ENCODE results near the gene ERP44.
"Not testable (repeated sequence)": the region's sequence is repeated elsewhere in the genome, so short reads cannot be mapped to it uniquely, and the experiment has no call there.

The ERP44 gene

DNA sequence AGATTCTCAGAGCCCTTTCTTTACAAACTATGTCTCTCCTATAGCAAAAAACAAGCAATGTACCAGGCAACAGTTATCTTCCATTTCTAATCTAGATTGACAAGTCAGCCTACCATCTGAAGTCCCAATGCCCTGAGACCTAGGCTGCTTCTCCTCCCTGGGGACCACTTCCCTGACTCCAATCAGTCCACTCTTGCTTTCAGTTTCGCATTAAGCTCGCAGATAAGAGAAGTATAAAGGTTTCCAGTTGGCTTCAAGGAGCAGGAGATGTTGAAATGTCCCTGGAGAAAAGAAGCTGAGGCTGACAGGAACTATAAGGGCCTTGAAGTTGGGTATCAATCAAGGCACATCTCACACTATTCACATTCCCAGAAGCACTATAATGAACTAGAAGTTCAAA is 32.3 kb downstream of the ERP44 start:
- peak; percentile 61 to 69 for DNase-seq
- TF ChIP-seq GATA1 (IDR thresholded peaks at IDR 0.05; ENCODE audit: low read depth, low read length) (no peak), POLR2A (IDR thresholded peaks at IDR 0.05; ENCODE audit: low read length) (no peak)

DNA sequence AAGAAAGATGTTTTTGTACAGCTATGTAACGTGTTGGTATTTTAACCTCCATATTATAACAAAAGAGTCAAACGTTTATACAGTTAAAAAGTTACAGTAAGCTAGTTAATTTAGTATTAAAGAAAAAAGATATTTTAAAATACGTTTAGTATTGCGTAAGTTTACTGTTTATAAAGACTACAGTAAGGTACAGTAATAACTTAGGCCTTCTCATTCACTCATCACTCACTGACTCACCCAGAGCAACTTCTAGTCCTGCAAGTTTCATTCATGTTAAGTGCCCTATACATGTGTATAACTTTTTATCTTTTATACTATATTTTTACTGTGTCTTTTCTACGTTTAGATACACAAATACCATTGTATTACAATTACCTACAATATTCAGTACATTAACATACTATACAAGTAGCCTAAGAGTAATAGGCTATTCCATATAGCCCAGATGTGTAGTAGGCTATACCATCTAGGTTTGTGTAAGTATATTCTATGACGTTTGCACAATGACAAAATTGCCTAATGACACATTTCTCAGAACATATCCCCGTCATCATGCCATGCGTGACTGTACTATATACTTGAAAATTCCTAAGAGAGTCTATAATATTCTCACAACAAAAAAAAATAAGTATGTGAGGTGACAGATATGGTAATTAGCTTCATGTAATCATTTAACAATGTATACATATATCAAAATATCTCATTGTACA is 33.8 kb downstream of the ERP44 start:
- peak in 1 of 2 experiments; percentile 38 for DNase-seq
- TF ChIP-seq POLR2A (IDR thresholded peaks at IDR 0.05; ENCODE audit: low read length) (no peak), GATA1 (IDR thresholded peaks at IDR 0.05; ENCODE audit: low read depth, low read length) (no peak)

DNA sequence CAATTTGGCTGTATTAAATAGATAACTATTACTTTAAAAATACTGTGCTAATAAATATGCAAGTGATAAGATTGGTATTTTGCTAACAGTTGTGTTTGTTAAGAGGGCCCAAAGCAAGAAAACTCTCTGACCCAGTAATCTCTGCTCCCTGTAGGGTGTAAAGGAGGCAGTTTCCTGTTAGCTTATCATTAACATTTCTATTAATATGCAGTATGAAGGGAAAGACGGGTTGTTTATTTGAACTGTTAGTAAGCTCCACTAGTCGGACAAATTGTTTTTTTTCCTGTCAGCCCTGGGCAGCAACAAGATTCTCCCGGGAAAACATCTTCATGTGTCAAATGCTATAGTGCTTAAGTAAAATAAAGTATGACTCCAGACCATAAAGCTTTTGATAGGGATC is 35.6 kb downstream of the ERP44 start:
- DNase-seq = peak; percentile 11 to 22

DNA sequence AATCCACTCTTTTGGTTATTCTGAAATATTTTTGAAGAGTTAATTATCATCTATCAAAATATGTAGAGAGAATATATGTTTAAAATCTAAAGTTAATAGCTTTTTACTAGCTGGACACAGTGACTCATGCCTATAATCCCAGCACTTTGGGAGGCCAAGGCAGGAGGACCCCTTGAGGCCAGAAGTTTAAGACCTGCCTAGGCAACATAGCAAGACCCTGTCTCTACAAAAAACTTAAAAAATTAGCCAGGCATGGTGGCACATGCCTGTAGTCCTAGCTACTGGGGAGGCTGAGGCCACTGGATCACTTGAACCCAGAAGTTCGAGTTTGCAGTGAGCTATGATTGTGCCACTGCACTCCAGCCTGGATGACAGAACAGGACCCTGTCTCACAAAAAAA is 36.1 kb downstream of the ERP44 start:
- DNase-seq = not testable (repeated sequence)

More for the DNA sequence above, 35.6 kb downstream of the ERP44 start:
- TF ChIP-seq POLR2A (IDR thresholded peaks at IDR 0.05; ENCODE audit: low read length) = no peak
- TF ChIP-seq GATA1 (IDR thresholded peaks at IDR 0.05; ENCODE audit: low read depth, low read length) = no peak

DNA sequence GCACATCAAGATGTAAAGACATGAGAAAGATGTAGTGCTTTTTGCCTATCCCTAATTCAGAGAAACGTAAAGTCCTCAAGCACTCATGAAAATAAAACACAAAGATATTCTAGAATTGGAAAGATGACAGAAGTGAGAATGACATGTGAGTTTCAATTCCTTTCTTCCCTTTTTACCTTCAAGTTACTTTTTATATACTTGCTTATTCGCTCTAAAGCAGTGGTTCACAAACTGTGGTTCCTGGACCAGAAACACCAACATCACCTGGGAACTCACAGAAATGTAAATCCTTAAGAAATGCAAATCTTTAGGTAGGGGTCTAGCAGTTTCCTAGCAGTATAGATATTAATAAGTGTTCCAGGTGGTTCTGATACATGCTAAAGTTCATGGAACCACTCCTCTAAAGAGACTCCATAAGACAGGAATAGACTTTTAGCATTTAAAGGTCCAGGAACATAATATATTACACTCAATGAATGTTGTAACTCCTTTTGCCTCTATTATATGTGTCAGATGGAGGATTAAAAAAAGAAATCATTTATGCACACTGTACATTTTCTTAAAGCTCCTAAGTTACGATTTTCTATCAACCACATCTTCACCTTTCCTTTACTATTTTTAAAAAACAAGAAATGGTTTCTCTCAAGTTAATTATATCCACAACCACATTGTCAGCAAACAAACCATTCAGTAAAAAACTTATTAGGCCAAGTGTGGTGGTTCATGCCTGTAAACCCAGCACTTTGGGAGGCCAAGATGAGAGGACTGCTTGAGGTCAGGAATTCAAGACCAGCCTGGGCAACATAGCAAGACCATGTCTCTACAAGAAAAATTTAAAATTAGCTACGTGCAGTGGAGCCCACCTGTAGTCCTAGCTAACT is 39.9 kb downstream of the ERP44 start:
- no peak for TF ChIP-seq GATA1 (IDR thresholded peaks at IDR 0.05; ENCODE audit: low read depth, low read length)
- TF ChIP-seq POLR2A (IDR thresholded peaks at IDR 0.05; ENCODE audit: low read length) = no peak
- no peak for DNase-seq

DNA sequence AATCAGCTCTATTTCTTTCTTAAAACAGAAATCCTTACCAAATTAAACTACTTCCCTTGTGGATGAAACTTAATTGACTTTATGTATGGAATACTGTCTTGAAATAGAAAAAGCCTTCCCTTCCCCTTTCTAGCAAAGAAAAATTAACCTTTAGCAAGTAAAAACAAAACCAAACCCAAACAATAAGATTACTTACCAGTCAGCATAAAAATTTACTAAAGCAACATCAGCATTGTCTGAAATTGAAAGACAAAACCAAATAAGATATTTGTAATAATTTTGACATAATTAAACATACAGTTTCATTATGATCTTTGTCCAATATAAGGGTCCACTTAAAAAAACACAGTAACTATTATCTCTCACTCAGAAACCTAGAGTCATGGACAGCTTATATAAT is 41.2 kb downstream of the ERP44 start:
- no peak for DNase-seq
- TF ChIP-seq POLR2A (IDR thresholded peaks at IDR 0.05; ENCODE audit: low read length) (no peak), GATA1 (IDR thresholded peaks at IDR 0.05; ENCODE audit: low read depth, low read length) (no peak)

DNA sequence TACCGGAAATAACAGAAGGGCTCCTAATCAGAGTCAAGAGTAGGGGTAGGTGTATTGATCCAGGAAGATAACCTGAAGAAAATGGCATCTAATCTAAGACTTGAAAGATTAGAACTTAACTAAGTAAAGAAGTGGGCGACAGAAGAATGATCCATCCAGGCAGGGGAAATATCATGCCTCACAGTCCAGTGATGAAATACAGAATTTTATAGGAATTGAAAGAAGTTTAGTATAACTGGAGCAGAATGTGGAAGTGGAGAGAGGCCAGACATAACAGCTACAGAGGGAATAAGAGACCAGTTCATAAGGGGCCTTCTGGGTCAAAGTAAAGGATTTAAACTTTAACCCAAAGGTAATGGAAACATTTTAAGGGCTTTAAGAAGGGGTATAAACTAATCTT is 42.2 kb downstream of the ERP44 start:
- DNase-seq = no peak
- TF ChIP-seq GATA1 (IDR thresholded peaks at IDR 0.05; ENCODE audit: low read depth, low read length) = no peak
- TF ChIP-seq POLR2A (IDR thresholded peaks at IDR 0.05; ENCODE audit: low read length) = no peak

DNA sequence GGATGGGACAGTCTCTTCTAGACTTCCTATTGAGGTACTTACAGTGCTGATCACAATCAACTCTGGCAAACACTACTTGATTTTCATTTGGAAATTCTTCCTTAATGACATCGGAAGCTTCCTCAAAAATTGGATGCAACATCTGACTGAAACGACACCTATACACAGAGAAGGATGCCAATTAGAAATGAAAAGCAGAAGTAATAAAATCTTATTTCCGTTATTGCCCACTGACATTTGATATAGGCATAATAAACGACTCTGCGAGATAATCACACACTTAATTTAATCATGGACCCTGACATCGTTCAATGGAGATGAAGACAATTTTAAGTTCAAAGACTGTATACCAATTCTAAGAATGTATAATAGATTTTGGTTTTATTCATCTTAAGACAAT is 46.4 kb downstream of the ERP44 start:
- DNase-seq = no peak
- TF ChIP-seq POLR2A (IDR thresholded peaks at IDR 0.05; ENCODE audit: low read length) = no peak
- TF ChIP-seq GATA1 (IDR thresholded peaks at IDR 0.05; ENCODE audit: low read depth, low read length) = no peak

DNA sequence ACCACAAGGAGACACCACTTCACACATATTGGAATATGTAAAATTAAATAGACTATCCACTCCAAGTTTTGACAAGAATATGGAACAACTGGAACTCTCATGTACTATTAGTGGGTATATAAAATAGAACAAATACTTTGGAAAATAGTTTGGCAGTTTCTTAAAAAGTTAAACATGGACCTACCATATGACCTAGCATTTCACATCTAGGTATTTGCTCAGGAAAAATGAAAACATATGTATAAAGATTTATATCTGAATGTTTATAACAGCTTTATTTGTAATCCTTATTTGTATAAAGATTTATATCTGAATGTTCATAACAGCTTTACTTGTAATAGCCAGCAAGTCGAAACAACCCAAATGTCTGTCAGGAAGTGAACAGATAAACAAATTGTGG is 49.2 kb downstream of the ERP44 start:
- DNase-seq = no peak
- TF ChIP-seq POLR2A (IDR thresholded peaks at IDR 0.05; ENCODE audit: low read length) = no peak
- no peak for TF ChIP-seq GATA1 (IDR thresholded peaks at IDR 0.05; ENCODE audit: low read depth, low read length)

DNA sequence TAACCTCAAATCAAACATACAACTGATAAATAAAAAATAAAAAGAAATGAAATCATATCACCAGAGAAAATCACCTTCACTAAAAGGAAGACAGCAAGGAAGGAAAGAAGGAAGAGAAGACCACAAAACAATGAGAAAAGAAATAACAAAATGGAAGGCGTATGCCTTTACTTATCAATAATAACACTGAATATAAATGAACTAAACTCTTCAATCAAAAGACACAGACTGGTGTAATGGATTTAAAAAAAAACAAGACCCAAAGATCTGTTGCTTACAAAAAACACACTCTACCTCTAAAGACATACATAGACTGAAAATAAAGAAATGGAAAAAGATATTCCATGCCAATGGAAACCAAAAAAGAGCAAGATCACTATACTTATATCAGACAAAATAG is 60.3 kb downstream of the ERP44 start:
- TF ChIP-seq POLR2A (IDR thresholded peaks at IDR 0.05; ENCODE audit: low read length) (no peak), GATA1 (IDR thresholded peaks at IDR 0.05; ENCODE audit: low read depth, low read length) (no peak)
- no peak for DNase-seq

DNA sequence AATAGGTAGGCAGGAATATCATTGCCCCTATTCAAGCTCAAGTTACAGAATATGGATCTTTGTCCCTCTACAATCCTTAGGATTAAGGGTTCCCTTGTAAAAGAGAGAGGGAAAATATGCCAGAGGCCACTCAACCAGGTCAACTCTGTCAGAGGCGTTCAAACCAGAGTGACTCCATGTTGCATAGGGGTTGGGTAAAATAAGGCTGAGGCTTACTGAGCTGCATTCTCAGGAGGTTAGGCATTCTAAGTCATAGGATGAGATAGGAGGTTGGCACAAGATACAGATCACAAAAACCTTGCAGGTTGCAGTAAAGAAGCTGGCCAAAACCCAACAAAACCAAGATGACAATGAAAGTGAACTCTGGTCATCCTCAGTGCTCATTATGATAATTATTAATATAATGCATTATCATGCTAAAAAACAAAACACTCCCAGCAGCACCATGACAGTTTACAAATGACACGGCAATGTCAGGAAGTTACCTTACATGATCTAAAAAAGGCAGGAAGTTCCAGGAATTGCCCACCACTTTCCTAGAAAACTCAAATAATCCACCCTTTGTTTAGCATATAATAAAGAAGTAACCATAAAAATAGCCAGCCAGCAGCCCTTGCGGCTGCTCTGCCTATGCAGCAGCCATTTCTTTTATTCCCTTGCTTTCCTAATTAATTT is 64.8 kb downstream of the ERP44 start:
- TF ChIP-seq GATA1 (IDR thresholded peaks at IDR 0.05; ENCODE audit: low read depth, low read length) (no peak), POLR2A (IDR thresholded peaks at IDR 0.05; ENCODE audit: low read length) (no peak)
- DNase-seq = peak; percentile 22 to 36

DNA sequence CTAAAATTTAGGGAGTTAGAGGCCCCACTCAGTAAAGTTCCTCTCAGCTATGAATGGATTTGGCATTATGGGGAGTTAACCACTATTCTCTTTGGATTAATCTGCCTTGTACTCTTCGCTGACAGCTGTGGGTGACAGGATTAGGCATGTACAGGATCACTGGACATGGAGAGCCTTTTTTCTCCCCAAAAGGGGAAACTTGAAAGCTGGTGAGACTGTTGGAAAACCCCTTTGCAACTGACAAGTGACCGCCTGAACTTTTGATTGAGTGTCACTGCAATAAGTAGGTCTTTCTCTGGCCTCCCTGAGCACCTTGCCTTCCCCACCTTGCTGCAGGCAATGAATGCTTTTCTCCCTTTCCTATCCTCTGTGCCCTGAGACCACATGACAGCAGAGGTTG is 68.3 kb downstream of the ERP44 start:
- no peak for DNase-seq

DNA sequence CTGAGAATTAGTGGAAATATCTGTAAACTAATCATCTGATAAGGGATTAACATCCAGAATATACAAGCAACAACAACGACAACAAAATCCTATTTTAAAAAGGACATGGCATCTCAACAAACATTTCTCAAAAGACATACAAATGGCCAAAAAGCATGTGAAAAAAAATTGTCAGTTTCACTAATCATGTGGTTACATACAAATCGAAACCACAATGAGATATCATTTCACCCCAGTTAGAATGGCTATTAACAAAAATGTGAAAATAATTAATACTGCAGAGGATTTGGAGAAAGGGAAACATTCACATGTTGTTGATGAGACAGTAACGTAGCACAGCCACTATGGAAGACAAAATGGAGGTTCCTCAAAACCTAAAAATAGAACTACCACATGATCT is 69.5 kb downstream of the ERP44 start:
- no peak for DNase-seq
- TF ChIP-seq GATA1 (IDR thresholded peaks at IDR 0.05; ENCODE audit: low read depth, low read length) (no peak), POLR2A (IDR thresholded peaks at IDR 0.05; ENCODE audit: low read length) (no peak)

More for the DNA sequence above, 68.3 kb downstream of the ERP44 start:
- no peak for TF ChIP-seq GATA1 (IDR thresholded peaks at IDR 0.05; ENCODE audit: low read depth, low read length)
- no peak for TF ChIP-seq POLR2A (IDR thresholded peaks at IDR 0.05; ENCODE audit: low read length)

DNA sequence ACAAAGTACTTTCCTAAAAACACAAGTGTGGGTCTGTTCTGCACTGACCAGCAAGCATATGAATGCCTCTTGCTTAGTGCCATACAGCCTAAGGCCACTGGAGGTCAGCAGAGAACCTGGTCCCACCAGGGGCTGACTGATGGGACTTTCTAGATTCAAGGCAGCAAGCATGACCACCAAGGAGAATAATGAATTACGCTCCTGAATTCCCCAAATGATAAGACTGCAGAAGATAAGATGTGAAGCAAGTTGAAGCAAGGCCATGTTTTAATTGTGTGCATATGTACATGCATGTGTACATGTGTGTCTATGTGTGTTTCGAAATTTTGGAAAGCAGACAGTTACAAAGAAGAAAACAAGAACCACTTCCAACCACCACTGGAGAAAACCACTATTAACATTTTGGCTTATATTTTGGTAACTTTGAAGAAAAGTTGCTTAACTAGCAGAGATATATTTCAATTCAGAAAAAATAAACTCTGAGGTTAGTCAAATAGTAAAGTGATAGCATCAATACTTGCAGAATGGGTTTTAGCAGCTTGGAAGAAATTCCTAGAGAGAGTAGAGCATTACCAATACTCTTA is 70.5 kb downstream of the ERP44 start:
- TF ChIP-seq GATA1 (IDR thresholded peaks at IDR 0.05; ENCODE audit: low read depth, low read length) = no peak
- TF ChIP-seq POLR2A (IDR thresholded peaks at IDR 0.05; ENCODE audit: low read length) = no peak
- peak; percentile 86 to 90 for DNase-seq

All from erythroblast (primary cell).